Osteocyte (in vitro differentiated cells): ENCODE data around the gene C22orf39. TPM values are rescaled to one million over a fixed set of nuclear protein-coding genes. Genes with fewer than 3 reads are reported as not detected.

Source experiments
- DNase-seq: peaks from one replicate; pipeline ENCODE4 v3.0.0; 2021; ENCODE audit warnings: mixed read lengths; ENCODE audit not compliant: unreplicated experiment; ENCODE audit errors: extremely low spot score
- H3K27ac Mint-ChIP-seq: one replicate; pipeline ENCODE4 v1.8.0; 2021; ENCODE audit warnings: mild to moderate bottlenecking, mixed read lengths; ENCODE audit not compliant: unreplicated experiment
- H3K27me3 Mint-ChIP-seq: one replicate; pipeline ENCODE4 v1.8.0; 2021; ENCODE audit warnings: mixed read lengths; ENCODE audit not compliant: unreplicated experiment
- H3K36me3 Mint-ChIP-seq: one replicate; pipeline ENCODE4 v1.8.0; 2021; ENCODE audit warnings: mixed read lengths; ENCODE audit not compliant: unreplicated experiment
- H3K4me1 Mint-ChIP-seq: one replicate; pipeline ENCODE4 v1.8.0; 2021; ENCODE audit warnings: mixed read lengths; ENCODE audit not compliant: unreplicated experiment
- H3K4me3 Mint-ChIP-seq: one replicate; pipeline ENCODE4 v1.8.0; 2021; ENCODE audit warnings: mild to moderate bottlenecking, moderate library complexity, mixed read lengths; ENCODE audit not compliant: unreplicated experiment
- H3K9me3 Mint-ChIP-seq: one replicate; pipeline ENCODE4 v1.8.0; 2021; ENCODE audit warnings: mixed read lengths; ENCODE audit not compliant: unreplicated experiment
- total RNA-seq: library from RNA; stranded (reverse); gene quantifications from 2 replicates; pipeline ENCODE4 v1.2.1, GENCODE V29; 2021
- TF ChIP-seq, protein P1 (sequence below): fragments of 200-600 bp; sonication (generic); IDR thresholded peaks from 2 replicates; pipeline ENCODE4 v1.5.0; 2021; ENCODE audit warnings: antibody characterized with exemption, mild to moderate bottlenecking, moderate library complexity

Gene C22orf39
- total RNA-seq, 1 donor from 2014 or later = 30.1 TPM

DNA sequence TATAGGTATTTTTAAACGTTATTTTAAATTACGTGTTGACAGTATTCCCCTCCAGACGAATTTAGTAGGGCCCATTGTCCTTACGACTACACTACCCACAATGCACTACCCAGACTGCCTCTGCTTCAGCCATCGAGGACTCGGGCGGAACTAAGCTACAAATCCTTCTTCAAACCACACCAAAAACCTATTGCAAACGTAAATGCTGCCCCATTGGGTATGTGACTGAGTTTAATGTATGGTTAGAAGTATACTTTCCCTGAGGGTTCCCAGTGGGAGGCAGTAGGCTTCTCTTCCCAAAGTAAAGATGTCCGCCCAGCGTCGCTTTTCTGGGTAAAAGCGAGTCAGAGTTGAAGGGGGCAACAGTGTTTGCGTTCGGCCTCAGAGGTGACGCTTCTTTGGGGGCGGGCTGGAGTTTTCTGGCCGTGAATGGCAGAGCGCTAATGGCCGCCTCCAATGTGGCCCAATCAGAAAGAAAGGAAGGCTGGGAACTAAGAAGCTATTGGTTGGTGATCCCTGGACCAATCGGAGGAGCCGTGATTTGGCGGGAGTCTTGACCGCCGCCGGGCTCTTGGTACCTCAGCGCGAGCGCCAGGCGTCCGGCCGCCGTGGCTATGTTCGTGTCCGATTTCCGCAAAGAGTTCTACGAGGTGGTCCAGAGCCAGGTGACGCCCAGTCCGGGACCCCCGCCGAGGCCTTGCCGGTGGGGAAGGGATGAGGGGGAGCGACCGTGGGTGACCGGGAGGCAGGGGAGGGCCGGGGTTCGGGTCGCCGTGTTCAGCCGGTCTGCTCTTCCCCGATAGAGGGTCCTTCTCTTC, 32.1 kb upstream of the C22orf39 start, which contains the start of gene CDC45:
TSS of gene CDC45 (plus strand) at position 566 of the 818 bp plus-strand sequence. CDS start at position 615, 49 bp downstream.
- Mint-ChIP-seq H3K4me1 (peaks cover 29% of the 10 kb centered on the region), H3K4me3 (peak within 1 kb of the TSS; percentile 91), H3K36me3 (peaks cover 3% of the 10 kb centered on the region), H3K27ac (peak within 1 kb of the TSS; percentile 99), H3K9me3 (no peaks in the 10 kb centered on the region), H3K27me3 (no peaks in the 10 kb centered on the region)
- TF ChIP-seq, protein P1, sequence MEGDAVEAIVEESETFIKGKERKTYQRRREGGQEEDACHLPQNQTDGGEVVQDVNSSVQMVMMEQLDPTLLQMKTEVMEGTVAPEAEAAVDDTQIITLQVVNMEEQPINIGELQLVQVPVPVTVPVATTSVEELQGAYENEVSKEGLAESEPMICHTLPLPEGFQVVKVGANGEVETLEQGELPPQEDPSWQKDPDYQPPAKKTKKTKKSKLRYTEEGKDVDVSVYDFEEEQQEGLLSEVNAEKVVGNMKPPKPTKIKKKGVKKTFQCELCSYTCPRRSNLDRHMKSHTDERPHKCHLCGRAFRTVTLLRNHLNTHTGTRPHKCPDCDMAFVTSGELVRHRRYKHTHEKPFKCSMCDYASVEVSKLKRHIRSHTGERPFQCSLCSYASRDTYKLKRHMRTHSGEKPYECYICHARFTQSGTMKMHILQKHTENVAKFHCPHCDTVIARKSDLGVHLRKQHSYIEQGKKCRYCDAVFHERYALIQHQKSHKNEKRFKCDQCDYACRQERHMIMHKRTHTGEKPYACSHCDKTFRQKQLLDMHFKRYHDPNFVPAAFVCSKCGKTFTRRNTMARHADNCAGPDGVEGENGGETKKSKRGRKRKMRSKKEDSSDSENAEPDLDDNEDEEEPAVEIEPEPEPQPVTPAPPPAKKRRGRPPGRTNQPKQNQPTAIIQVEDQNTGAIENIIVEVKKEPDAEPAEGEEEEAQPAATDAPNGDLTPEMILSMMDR = no peak
- DNase-seq = peak; percentile 98

DNA sequence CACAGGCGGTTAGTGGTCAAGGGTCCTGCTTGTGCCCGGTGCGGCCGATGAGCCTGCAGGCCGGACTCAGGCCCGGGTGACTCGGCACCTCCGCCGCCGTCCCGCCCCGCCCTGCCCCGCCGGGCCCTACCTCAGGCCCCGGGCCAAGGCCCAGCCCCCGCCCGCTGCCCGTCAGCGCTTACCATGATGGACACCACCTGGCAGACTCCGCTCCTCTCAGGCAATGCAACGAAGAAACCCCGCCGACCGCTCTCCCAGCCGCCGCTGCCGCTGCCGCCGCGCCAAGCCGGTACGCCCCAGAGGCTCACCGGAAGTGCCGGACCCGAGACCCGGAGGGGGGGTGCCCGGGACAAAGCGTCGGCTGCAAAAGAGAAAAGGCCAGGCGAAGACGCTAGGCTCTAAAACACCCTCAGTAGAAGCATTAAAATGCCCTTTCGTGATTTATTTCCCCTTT, 31.4 kb upstream of the C22orf39 start, which contains the start of gene UFD1:
TSS of gene UFD1 (minus strand) at position 293 of the 454 bp plus-strand sequence. CDS start at position 185, 108 bp downstream.
- Mint-ChIP-seq H3K36me3 (peaks cover 6% of the 10 kb centered on the region), H3K27me3 (no peaks in the 10 kb centered on the region), H3K27ac (peak within 1 kb of the TSS; percentile 99), H3K9me3 (no peaks in the 10 kb centered on the region), H3K4me1 (peaks cover 29% of the 10 kb centered on the region), H3K4me3 (peak within 1 kb of the TSS; percentile 91)
- TF ChIP-seq, protein P1 = no peak
- peak; percentile 94 for DNase-seq

DNA sequence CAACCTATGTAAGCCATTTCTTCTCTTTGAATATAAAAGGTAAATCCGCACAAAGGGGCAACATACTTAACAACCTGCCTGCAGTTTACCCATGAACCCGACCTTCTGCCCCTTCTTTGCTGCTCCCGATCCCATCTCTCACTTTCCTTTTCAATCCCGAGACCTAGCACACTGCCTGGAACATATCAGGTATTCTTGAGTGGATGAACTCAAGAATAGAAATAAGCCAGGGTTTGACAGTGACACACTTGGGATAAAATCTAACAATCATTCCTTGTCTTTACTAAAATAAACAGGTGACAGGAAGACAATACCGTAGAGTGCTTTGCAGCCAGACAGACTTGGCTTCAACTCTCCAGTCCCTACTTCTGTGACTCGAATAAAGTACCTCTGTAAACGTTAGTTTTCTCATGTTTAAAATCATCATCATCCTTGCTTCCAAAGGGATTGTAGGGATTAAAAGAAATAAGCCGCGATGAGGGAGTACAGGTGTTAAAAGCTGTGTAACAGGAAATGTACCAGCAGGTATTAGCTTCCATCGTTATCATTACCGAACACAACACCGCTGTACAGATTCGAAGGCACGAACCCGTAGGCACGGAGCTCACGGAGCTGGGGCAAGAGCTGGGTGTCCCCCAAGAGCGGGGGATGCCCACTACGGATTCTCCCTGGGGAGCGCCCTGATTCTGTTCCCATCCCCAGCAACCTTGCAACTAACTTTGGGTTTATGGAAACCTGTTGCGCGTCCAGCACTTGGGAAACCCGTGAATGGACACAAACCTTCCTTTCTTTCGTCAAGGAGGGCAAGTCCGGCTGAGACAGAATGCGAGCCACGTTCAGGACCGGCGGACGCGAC, 30.8 kb upstream of the C22orf39 start:
- Mint-ChIP-seq H3K27me3 (no peaks in the 10 kb centered on the region), H3K4me1 (peaks cover 29% of the 10 kb centered on the region), H3K9me3 (no peaks in the 10 kb centered on the region), H3K4me3 (peak overlapping the region; percentile 91), H3K27ac (peak overlapping the region; percentile 99), H3K36me3 (peaks cover 11% of the 10 kb centered on the region)
- TF ChIP-seq, protein P1 = no peak
- DNase-seq = no peak

DNA sequence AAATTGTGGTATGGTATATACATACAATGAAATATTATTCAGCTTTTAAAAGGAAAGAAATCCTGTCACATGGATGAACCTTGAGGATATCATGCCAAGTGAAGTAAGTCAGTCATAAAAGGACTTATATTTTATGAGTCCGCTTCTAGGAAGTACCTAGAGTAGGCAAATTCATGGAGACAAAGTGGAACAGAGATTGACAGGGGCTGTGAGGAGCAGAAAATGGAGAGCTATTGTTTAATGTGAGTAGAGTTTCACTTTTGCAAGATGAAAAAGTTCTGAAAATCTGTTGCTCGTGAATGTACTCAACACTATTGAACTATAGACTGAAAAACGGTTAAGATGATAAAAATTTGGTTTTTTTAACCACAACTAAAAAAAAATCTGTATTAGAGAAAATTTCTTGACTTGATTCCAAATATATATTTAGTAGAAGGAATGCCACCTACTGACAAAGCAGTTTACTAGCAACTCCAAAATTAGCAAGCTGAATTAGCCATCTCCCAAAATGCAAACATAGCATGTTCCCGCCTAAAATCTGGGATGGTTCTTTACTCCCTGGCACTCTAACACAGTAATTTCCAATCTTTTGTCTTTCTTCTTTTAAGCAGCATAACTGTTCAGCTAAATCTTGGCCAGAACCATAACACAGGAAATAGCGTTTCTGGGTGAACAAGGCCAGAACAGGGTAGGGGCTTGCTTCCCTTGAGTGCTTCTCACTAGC, 30.0 kb upstream of the C22orf39 start:
- Mint-ChIP-seq H3K27ac (peak overlapping the region; percentile 99), H3K4me3 (peak overlapping the region; percentile 91), H3K27me3 (no peaks in the 10 kb centered on the region), H3K36me3 (peaks cover 13% of the 10 kb centered on the region), H3K9me3 (no peaks in the 10 kb centered on the region), H3K4me1 (peaks cover 29% of the 10 kb centered on the region)
- TF ChIP-seq, protein P1 = peak; percentile 41
- no peak for DNase-seq
